Endodermal cell (in vitro differentiated cells): Measurements from ENCODE around the gene GPBAR1. TPM values are rescaled to one million over a fixed set of nuclear protein-coding genes. Genes with fewer than 3 reads are reported as not detected.

Experiments
- DNase-seq: peaks from one replicate; pipeline ENCODE4 v3.0.0-alpha.2; 2017
- H3K27ac ChIP-seq: 2 replicates; pipeline ENCODE4 v1.5.1; 2013; ENCODE audit warnings: mild to moderate bottlenecking, low read depth, low read length, moderate library complexity
- H3K27me3 ChIP-seq: 2 replicates; pipeline ENCODE4 v1.6.1; 2013; ENCODE audit warnings: mild to moderate bottlenecking, low read length, moderate library complexity; ENCODE audit not compliant: insufficient read depth, control insufficient read depth, poor library complexity, severe bottlenecking
- H3K36me3 ChIP-seq: 2 replicates; pipeline ENCODE4 v1.7.0; 2013; ENCODE audit warnings: mild to moderate bottlenecking, low read length, moderate library complexity; ENCODE audit not compliant: control insufficient read depth, insufficient read depth
- H3K4me1 ChIP-seq: one replicate; pipeline ENCODE4 v1.7.0; 2013; ENCODE audit warnings: low read length; ENCODE audit not compliant: control insufficient read depth, insufficient read depth
- H3K4me3 ChIP-seq: 2 replicates; pipeline ENCODE4 v1.5.1; 2013; ENCODE audit warnings: mild to moderate bottlenecking, low read length, moderate library complexity
- H3K9ac ChIP-seq: 2 replicates; pipeline ENCODE4 v1.6.1; 2013; ENCODE audit warnings: mild to moderate bottlenecking, low read length, moderate library complexity; ENCODE audit not compliant: poor library complexity, severe bottlenecking; ENCODE audit errors: extremely low read depth
- H3K9me3 ChIP-seq: 2 replicates; pipeline ENCODE4 v1.6.1; 2013; ENCODE audit warnings: mild to moderate bottlenecking, low read length, moderate library complexity; ENCODE audit not compliant: control insufficient read depth
- H3K27ac Mint-ChIP-seq: 2 replicates; pipeline ENCODE4 v1.8.0; 2020; ENCODE audit warnings: mixed read lengths
- H3K27me3 Mint-ChIP-seq: 2 replicates; pipeline ENCODE4 v1.8.0; 2021; ENCODE audit warnings: mild to moderate bottlenecking, mixed read lengths; ENCODE audit not compliant: insufficient read depth
- H3K36me3 Mint-ChIP-seq: 2 replicates; pipeline ENCODE4 v1.8.0; 2020; ENCODE audit warnings: low read depth, mixed read lengths
- H3K4me1 Mint-ChIP-seq: 2 replicates; pipeline ENCODE4 v1.8.0; 2020; ENCODE audit warnings: mixed read lengths
- H3K4me3 Mint-ChIP-seq: 2 replicates; pipeline ENCODE4 v1.8.0; 2020; ENCODE audit warnings: mild to moderate bottlenecking, moderate library complexity, mixed read lengths
- H3K9me3 Mint-ChIP-seq: 2 replicates; pipeline ENCODE4 v1.8.0; 2020; ENCODE audit warnings: mild to moderate bottlenecking, mixed read lengths
- WGBS, 2 experiments: methylation state at CpG; one replicate each; pipeline versions ENCODE4 v1.1.5 to v1.1.7; 2013; ENCODE audit warnings: missing lambda C conversion rate in 2 of 2, mixed read lengths in 1 of 2; ENCODE audit not compliant: insufficient coverage in 1 of 2, insufficient read length in 1 of 2; 5-methylcytosine and 5-hydroxymethylcytosine counted together
- total RNA-seq, 2 donors: library from RNA; stranded (reverse); fragmentation: NEBNext Ultra II Directional in 1 of 2; extraction: Animal tissue kit (Norgen Biotek cat#: 25700) in 1 of 2; gene quantifications; 2 replicates in 1 of 2; 3 replicates in 1 of 2; pipeline ENCODE4 v1.2.1, GENCODE V29; 2021
- TF ChIP-seq, protein P1 (sequence below): fragments of 200-600 bp; sonication (generic); conservative IDR thresholded peaks from 2 replicates; pipeline ENCODE4 v1.5.0; 2021; ENCODE audit warnings: antibody characterized with exemption, mild to moderate bottlenecking

Gene GPBAR1
- total RNA-seq, 2 donors from 2014 or later, result 0.18 TPM

DNA sequence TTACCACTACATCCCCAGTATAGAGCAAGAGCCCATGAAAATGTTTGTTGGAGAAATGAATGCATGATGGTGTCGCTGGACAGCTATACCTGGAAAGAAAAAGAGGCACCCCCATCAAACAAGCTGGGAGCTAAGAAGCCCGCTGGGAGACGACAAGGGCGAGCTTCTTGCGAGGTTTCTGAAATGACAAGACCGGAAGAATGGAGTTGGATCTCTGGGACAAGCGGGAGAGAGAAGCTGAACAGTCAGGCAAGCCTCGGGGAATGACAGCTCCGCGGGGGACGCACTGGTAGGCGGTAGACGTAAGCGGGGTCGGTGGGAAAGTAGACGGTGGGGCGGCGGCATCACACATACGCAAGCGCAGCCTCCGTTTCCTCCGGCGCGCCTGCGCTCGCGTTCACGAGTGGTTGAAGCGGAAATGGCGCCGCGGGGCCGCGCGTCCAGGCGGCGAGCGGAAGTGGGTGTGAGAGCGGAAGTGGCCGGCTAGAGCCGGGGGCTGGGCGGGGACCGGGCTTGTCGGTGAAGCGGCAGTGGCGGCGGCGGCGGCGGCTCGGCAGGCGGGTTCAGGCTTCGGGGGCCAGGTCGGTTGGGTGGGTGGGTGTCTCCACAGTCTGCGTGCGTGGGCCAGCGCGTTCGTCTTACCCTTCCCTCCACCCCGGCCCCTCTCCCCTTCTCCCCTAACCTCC lies 44.0 kb upstream of the GPBAR1 start, which contains the start of gene ARPC2:
ARPC2 (plus strand) TSS at position 516 of the 686 bp plus-strand sequence. CDS start 282 bp downstream, outside the sequence.
- peaks cover 4% of the 10 kb centered on the region for H3K4me1 ChIP-seq
- peak within 1 kb of the TSS; percentile 93 for H3K4me3 ChIP-seq
- H3K4me3 Mint-ChIP-seq, result peak within 1 kb of the TSS; percentile 83
- TF ChIP-seq, protein P1, sequence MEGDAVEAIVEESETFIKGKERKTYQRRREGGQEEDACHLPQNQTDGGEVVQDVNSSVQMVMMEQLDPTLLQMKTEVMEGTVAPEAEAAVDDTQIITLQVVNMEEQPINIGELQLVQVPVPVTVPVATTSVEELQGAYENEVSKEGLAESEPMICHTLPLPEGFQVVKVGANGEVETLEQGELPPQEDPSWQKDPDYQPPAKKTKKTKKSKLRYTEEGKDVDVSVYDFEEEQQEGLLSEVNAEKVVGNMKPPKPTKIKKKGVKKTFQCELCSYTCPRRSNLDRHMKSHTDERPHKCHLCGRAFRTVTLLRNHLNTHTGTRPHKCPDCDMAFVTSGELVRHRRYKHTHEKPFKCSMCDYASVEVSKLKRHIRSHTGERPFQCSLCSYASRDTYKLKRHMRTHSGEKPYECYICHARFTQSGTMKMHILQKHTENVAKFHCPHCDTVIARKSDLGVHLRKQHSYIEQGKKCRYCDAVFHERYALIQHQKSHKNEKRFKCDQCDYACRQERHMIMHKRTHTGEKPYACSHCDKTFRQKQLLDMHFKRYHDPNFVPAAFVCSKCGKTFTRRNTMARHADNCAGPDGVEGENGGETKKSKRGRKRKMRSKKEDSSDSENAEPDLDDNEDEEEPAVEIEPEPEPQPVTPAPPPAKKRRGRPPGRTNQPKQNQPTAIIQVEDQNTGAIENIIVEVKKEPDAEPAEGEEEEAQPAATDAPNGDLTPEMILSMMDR, result no peak
- WGBS, 2 experiments, result 1 to 2% methylated on average over 9 to 58 of the region's 60 CpGs
- peaks cover 30% of the 10 kb centered on the region for H3K36me3 ChIP-seq
- H3K27ac Mint-ChIP-seq, result peak within 1 kb of the TSS; percentile 93
- H3K4me1 Mint-ChIP-seq, result peaks cover 26% of the 10 kb centered on the region
- peak; percentile 95 for DNase-seq
- H3K9ac ChIP-seq, result peak within 1 kb of the TSS; percentile 78
- peak within 1 kb of the TSS; percentile 49 for H3K27ac ChIP-seq
- no peaks in the 10 kb centered on the region for H3K9me3 ChIP-seq
- H3K9me3 Mint-ChIP-seq, result no peaks in the 10 kb centered on the region
- H3K27me3 Mint-ChIP-seq, result no peaks in the 10 kb centered on the region
- no peaks in the 10 kb centered on the region for H3K27me3 ChIP-seq
- peaks cover 14% of the 10 kb centered on the region for H3K36me3 Mint-ChIP-seq

DNA sequence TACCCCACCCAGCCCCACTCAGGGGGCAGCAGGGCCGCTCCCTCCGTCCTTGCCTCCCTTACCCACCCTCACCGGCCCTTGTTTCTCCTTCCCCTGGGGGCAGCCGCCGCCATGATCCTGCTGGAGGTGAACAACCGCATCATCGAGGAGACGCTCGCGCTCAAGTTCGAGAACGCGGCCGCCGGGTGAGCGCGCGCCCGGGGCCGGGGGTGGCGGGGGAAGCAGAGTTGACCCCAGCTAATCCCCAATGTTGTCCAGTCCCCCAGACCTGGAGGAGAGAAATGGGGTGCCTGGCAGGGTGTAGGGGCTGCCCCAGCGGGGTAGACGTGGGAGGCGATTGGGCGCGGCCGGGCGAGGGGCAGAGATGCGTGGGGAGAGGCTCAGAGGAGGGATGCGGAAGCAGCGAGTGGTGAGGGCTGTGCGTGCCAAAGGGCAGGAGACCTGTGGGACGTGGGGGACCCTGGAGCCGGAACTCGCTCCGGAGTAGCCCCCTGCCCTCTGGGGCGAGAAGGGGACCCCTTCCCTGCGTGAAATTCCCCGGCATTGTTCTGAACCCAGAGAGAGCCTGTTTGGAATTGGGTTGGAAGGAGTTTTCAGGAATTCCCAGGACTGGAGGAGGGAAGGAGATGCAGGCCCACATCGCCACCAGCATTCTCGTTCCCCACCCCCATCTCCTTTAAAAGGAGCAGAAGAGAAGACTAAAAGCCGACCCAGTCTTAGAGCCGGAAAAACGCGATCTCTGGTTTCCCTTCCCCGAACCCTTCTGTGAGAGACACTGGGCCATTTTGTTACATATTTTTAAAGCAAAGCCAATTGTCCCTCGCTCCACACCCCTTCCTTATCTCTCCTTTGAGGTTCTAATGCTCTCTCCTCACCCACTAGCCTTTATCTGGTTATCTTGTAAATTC lies 43.2 kb upstream of the GPBAR1 start:
- H3K9me3 ChIP-seq, result no peaks in the 10 kb centered on the region
- no peaks in the 10 kb centered on the region for H3K27me3 ChIP-seq
- H3K9me3 Mint-ChIP-seq, result no peaks in the 10 kb centered on the region
- WGBS, 2 experiments, result 0 to 1% methylated on average over 22 to 47 of the region's 47 CpGs
- TF ChIP-seq, protein P1, result no peak
- DNase-seq, result peak; percentile 73
- H3K27ac Mint-ChIP-seq, result peak overlapping the region; percentile 93
- peaks cover 36% of the 10 kb centered on the region for H3K36me3 ChIP-seq
- H3K4me1 ChIP-seq, result peaks cover 4% of the 10 kb centered on the region
- H3K9ac ChIP-seq, result peak overlapping the region; percentile 78
- peak overlapping the region; percentile 49 for H3K27ac ChIP-seq
- peak overlapping the region; percentile 93 for H3K4me3 ChIP-seq
- peaks cover 26% of the 10 kb centered on the region for H3K4me1 Mint-ChIP-seq
- no peaks in the 10 kb centered on the region for H3K27me3 Mint-ChIP-seq
- peak overlapping the region; percentile 83 for H3K4me3 Mint-ChIP-seq
- peaks cover 15% of the 10 kb centered on the region for H3K36me3 Mint-ChIP-seq

DNA sequence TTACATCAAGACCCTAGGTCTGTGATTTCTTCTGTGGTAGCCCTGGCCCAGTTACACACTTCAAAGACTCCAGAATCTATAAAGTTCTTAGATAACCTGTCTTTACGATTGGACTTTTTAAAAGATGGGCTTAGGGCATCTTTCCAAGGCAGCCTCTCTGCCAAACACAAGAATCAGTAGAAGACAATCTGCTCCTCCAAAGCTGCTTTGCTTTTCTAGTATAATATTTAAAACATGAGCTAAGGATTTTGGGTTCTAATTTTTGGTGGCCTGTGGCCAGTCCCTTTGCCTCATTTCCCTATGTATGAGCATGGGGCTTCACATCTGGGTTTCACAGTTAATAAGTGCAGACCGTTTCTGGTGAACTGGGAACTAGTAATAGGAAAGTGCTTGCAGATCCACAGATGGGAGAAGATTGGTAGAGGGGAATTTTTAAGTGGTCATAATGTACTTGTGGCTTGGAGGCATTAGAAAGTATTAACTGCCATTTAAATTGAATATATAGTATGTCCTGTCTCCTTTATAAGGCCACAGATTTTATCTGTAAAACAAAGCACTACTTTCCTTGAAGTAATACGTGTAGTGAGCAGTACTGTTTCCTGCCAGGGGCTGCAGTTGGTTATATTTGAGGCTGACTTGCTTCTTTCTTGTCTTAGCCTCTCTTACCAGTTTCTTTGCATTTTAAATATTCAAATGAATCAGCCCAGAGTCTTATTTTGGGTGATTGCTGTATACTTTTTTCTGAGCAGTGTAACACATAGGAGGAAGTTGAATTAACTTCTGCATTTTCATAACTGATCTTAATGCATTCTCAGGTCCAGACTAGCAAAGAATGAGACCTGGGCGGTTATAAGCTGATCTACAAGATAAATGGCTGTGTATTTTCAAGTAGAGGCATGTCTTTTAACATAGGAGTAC lies 42.3 kb upstream of the GPBAR1 start:
- H3K27me3 ChIP-seq, result no peaks in the 10 kb centered on the region
- Mint-ChIP-seq H3K4me3 (peak overlapping the region; percentile 83), H3K9me3 (no peaks in the 10 kb centered on the region), H3K36me3 (peaks cover 15% of the 10 kb centered on the region), H3K4me1 (peaks cover 26% of the 10 kb centered on the region), H3K27ac (peak overlapping the region; percentile 93), H3K27me3 (no peaks in the 10 kb centered on the region)
- TF ChIP-seq, protein P1, result no peak
- 30 to 43% methylated on average over 3 to 4 of the region's 4 CpGs for WGBS, 2 experiments
- H3K9ac ChIP-seq, result peak overlapping the region; percentile 78
- H3K36me3 ChIP-seq, result peaks cover 46% of the 10 kb centered on the region
- no peaks in the 10 kb centered on the region for H3K9me3 ChIP-seq
- H3K27ac ChIP-seq, result no peak overlapping the region
- DNase-seq, result no peak
- H3K4me1 ChIP-seq, result peaks cover 4% of the 10 kb centered on the region
- H3K4me3 ChIP-seq, result peak overlapping the region; percentile 93
